Endothelial cell of umbilical vein (primary cell): ENCODE measurements around the gene ELOVL5. TPM values are rescaled to one million over a fixed set of nuclear protein-coding genes. Genes with fewer than 3 reads are reported as not detected.

ENCODE experiments used
- BruUV-seq: library from RNA; stranded (reverse); fragments of 400-500 nt; replicated peaks from 2 replicates; lab custom pipeline; 2021; lab: Mats Ljungman, UMichigan
- CTCF ChIA-PET: fragments of 300-600, 350-600 bp; sonication (Branson Sonifier 250); formaldehyde crosslinking; loops from one replicate; lab custom pipeline; 2021; ENCODE audit warnings: antibody characterized with exemption, inconsistent platforms; lab: Charles Lee
- POLR2A ChIA-PET: fragments of 300-600, 350-600 bp; sonication (Branson Sonifier 250); formaldehyde crosslinking; loops from one replicate; lab custom pipeline; 2021; ENCODE audit warnings: antibody characterized with exemption, inconsistent platforms; lab: Charles Lee
- DNase-seq: peaks from one replicate; pipeline ENCODE4 v3.0.0-alpha.2; 2011; ENCODE audit warnings: low read depth, low spot score
- FAIRE-seq: peaks from 2 replicates; lab custom pipeline; 2011; peaks lifted over from hg19 to GRCh38; lab: Jason Lieb, UNC
- H2AFZ ChIP-seq: 2 replicates; pipeline ENCODE4 v1.6.0; 2012; ENCODE audit warnings: low read depth, low read length, control low read depth, inconsistent platforms
- H3K27ac ChIP-seq: 2 replicates; pipeline ENCODE4 v1.5.1; 2011; ENCODE audit warnings: low read depth, mild to moderate bottlenecking, control low read depth, low read length, moderate library complexity; ENCODE audit not compliant: insufficient read depth
- H3K27me3 ChIP-seq, 2 experiments: 2 replicates each; pipeline versions ENCODE4 v1.6.0 to v1.6.1; 2011; ENCODE audit warnings: low read length in 2 of 2, mixed read lengths in 1 of 2; ENCODE audit not compliant: control insufficient read depth in 2 of 2, insufficient read depth in 2 of 2
- H3K36me3 ChIP-seq, 2 experiments: 2 replicates in 1 of 2; 3 replicates in 1 of 2; pipeline ENCODE4 v1.5.1; 2011; ENCODE audit warnings: low read length in 2 of 2, mild to moderate bottlenecking in 1 of 2, moderate library complexity in 1 of 2; ENCODE audit not compliant: control insufficient read depth in 2 of 2, insufficient read depth in 2 of 2; ENCODE audit errors: extremely low read depth in 1 of 2
- H3K4me1 ChIP-seq: 3 replicates; pipeline ENCODE4 v1.5.1; 2011; ENCODE audit warnings: mild to moderate bottlenecking, low read length; ENCODE audit not compliant: control insufficient read depth, insufficient read depth; ENCODE audit errors: extremely low read depth
- H3K4me2 ChIP-seq: 2 replicates; pipeline ENCODE4 v1.6.1; 2011; ENCODE audit warnings: low read length, control low read depth, mixed read lengths; ENCODE audit not compliant: insufficient read depth
- H3K4me3 ChIP-seq, 3 experiments: fragments of 200-600 bp in 1 of 3; sonication (generic), shearing (Covaris generic) in 1 of 3; replicated peaks in 1 of 3; 2 replicates each; pipeline ENCODE4 v1.5.1; 2011 to 2016; ENCODE audit warnings: control low read depth in 3 of 3, low read length in 3 of 3, mild to moderate bottlenecking in 2 of 3, inconsistent platforms in 1 of 3, low read depth in 1 of 3, moderate library complexity in 1 of 3; ENCODE audit not compliant: insufficient read depth in 1 of 3
- H3K79me2 ChIP-seq: 2 replicates; pipeline ENCODE4 v1.6.0; 2012; ENCODE audit warnings: low read length, inconsistent platforms; ENCODE audit not compliant: control insufficient read depth, insufficient read depth
- H3K9ac ChIP-seq: replicated peaks from 2 replicates; pipeline ENCODE3; 2011; ENCODE audit warnings: low read length, control low read depth; ENCODE audit not compliant: insufficient read depth; ENCODE audit errors: extremely low read depth
- H3K9me1 ChIP-seq: replicated peaks from 3 replicates; pipeline ENCODE4 v1.6.0; 2011; ENCODE audit warnings: mild to moderate bottlenecking, low read length; ENCODE audit not compliant: control insufficient read depth, insufficient read depth; ENCODE audit errors: extremely low read depth
- H3K9me3 ChIP-seq: replicated peaks from 2 replicates; pipeline ENCODE4 v1.5.1; 2012; ENCODE audit warnings: low read length, inconsistent platforms; ENCODE audit not compliant: control insufficient read depth, insufficient read depth
- H4K20me1 ChIP-seq: replicated peaks from 2 replicates; pipeline ENCODE3; 2011; ENCODE audit warnings: mild to moderate bottlenecking, low read length; ENCODE audit not compliant: control insufficient read depth, insufficient read depth; ENCODE audit errors: extremely low read depth
- CTCF ChIP-seq, 2 donors: IDR thresholded peaks; 1 replicate in 1 of 2; 2 replicates in 1 of 2; pipeline ENCODE4 v1.5.1; 2011; ENCODE audit warnings: low read length in 2 of 2, mild to moderate bottlenecking in 2 of 2, moderate library complexity in 2 of 2, control low read depth in 1 of 2, inconsistent platforms in 1 of 2, low read depth in 1 of 2; ENCODE audit not compliant: insufficient read depth in 1 of 2; ENCODE audit errors: extremely low read depth in 1 of 2
- EZH2 ChIP-seq: IDR thresholded peaks from 2 replicates; pipeline ENCODE4 v1.6.1; 2012; ENCODE audit warnings: borderline replicate concordance, low read depth, mild to moderate bottlenecking, moderate library complexity, low read length, inconsistent platforms; ENCODE audit not compliant: severe bottlenecking
- FOS ChIP-seq: IDR thresholded peaks from 2 replicates; pipeline ENCODE4 v1.6.1; 2011; ENCODE audit warnings: mild to moderate bottlenecking, low read length, moderate library complexity, borderline replicate concordance; ENCODE audit not compliant: insufficient read depth
- GATA2 ChIP-seq: IDR thresholded peaks from 2 replicates; pipeline ENCODE4 v1.7.0; 2011; ENCODE audit warnings: low read depth, mild to moderate bottlenecking, moderate library complexity, mixed read lengths, low read length; ENCODE audit not compliant: insufficient read length, insufficient read depth
- JUN ChIP-seq: IDR thresholded peaks from 2 replicates; pipeline ENCODE4 v1.6.1; 2011; ENCODE audit warnings: borderline replicate concordance, low read depth; ENCODE audit not compliant: insufficient read length, insufficient read depth
- MAX ChIP-seq: IDR thresholded peaks from 2 replicates; pipeline ENCODE4 v1.6.1; 2011; ENCODE audit not compliant: insufficient read depth, insufficient read length
- MYC ChIP-seq: IDR thresholded peaks from one replicate; pipeline ENCODE4 v1.6.1; 2011; ENCODE audit warnings: mild to moderate bottlenecking, low read depth, low read length
- POLR2A ChIP-seq: IDR thresholded peaks from 2 replicates; pipeline ENCODE4 v1.6.1; 2012; ENCODE audit warnings: low read depth, mild to moderate bottlenecking, control low read depth, low read length
- POLR2AphosphoS5 ChIP-seq: IDR thresholded peaks from 2 replicates; pipeline ENCODE4 v1.6.1; 2012; ENCODE audit warnings: low read depth, mild to moderate bottlenecking, control low read depth, low read length, moderate library complexity; ENCODE audit not compliant: insufficient read depth
- dilution Hi-C: fragments of 300-500 bp; cut with MboI; formaldehyde crosslinking; loops from one replicate; pipeline ENCODE4 v1.15.0; 2019; ENCODE audit warnings: low sequenced_read_pairs; ENCODE audit not compliant: extremely low pct_ligation_motif_present
- intact Hi-C: fragments of 100-400 bp; cut with micrococcal nuclease; formaldehyde crosslinking; loops from one replicate; pipeline ENCODE4 v1.10.0; 2022
- polyA plus RNA-seq, 4 experiments: library from polyadenylated mRNA; depleted of rRNA in 3 of 4; stranded (reverse) in 3 of 4; unstranded in 1 of 4; fragments of >200 nt; gene quantifications; 2 replicates each; pipeline versions ENCODE4 v1.2.1 to v1.2.3, GENCODE V29; 2011 to 2012; ENCODE audit warnings: missing spikeins in 1 of 4
- total RNA-seq: library from RNA; stranded (reverse); gene quantifications from 2 replicates; pipeline ENCODE4 v1.2.3, GENCODE V29; 2021

ELOVL5 gene
- total and polyA plus RNA-seq, 2 donors (not counting 3 experiments of a cell fraction or from before 2014, with no cell fraction given): 85.9 to 140 TPM

GRCh38 chr6:53251033-53251672 is 97.6 kb downstream of the ELOVL5 start:
- H3K4me1 ChIP-seq: no peaks in the 10 kb centered on the region
- DNase-seq: no peak
- H3K27ac ChIP-seq: no peak overlapping the region
- H3K9me1 ChIP-seq: no peaks in the 10 kb centered on the region
- no peaks in the 10 kb centered on the region for H3K79me2 ChIP-seq
- no peaks in the 10 kb centered on the region for H3K9me3 ChIP-seq
- CTCF ChIA-PET: interaction anchor here (0.8 to 1.5 kb wide), 4 partner anchors 21 to 186 kb away, joined by 3 to 4 read pairs (median 4); no protein-coding TSS in a partner anchor
- TF ChIP-seq EZH2 (no peak), JUN (no peak), FOS (no peak), MAX (no peak), MYC (no peak), POLR2A (no peak), POLR2AphosphoS5 (no peak), CTCF (IDR thresholded peaks at IDR 0.05; ENCODE audit: extremely low read depth in 1 of 2, insufficient read depth in 1 of 2, low read depth in 1 of 2, low read length in 2 of 2) (no peak), GATA2 (no peak)
- no peak overlapping the region for H3K9ac ChIP-seq
- POLR2A ChIA-PET: no interaction called here
- intact Hi-C loops: no loop called here
- H4K20me1 ChIP-seq: no peaks in the 10 kb centered on the region
- H3K4me3 ChIP-seq: no peak overlapping the region
- no peak overlapping the region for H2AFZ ChIP-seq
- no TSS peak for BruUV-seq
- FAIRE-seq: no peak
- H3K27me3 ChIP-seq: no peaks in the 10 kb centered on the region
- H3K36me3 ChIP-seq: no peaks in the 10 kb centered on the region
- dilution Hi-C loops: no loop called here
- H3K4me2 ChIP-seq: no peak overlapping the region
